Right lobe of liver (tissue), 4 donors: Measurements from ENCODE around the gene C10orf90.

ENCODE experiments used
- POLR2A ChIP-seq: fragments of 450-650 bp; IDR thresholded peaks from one replicate; pipeline ENCODE4 v1.6.1; 2017; ENCODE audit warnings: antibody characterized with exemption, mild to moderate bottlenecking
- TF ChIP-seq, protein P1 (sequence below), 4 donors: fragments of 200-600 bp in 3 of 4; fragments of 450-650 bp in 1 of 4; IDR thresholded peaks; one replicate each; pipeline versions ENCODE4 v1.5.1 to v1.8.0; 2016 to 2022; ENCODE audit warnings: antibody characterized with exemption in 4 of 4, mild to moderate bottlenecking in 2 of 4
- donor health status: DM: no; HTN: no; CAD: no.
- donor health status: DM: no; HTN: no; CAD: no.
- donor health status: DM: no; HTN: yes; CAD: no.

DNA sequence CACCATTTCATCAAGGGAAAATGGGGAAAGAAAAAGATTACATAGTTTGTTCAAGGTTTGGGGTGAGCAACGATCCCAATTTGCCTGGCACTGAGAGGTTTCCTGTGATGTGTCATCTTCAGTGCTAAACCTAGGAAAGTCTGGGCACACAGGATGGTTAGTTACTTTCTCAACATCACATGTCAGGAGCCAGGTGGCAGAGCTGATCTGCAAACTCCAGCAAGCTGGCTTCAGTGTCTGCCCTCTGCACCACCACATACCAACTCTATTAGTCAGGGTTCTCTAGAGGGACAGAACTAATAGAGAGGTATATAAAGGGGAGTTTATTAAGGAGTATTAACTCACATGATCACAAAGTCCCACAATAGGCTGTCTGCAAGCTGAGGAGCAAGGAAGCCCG lies 293.5 kb downstream of the C10orf90 start:
- TF ChIP-seq, protein P1, sequence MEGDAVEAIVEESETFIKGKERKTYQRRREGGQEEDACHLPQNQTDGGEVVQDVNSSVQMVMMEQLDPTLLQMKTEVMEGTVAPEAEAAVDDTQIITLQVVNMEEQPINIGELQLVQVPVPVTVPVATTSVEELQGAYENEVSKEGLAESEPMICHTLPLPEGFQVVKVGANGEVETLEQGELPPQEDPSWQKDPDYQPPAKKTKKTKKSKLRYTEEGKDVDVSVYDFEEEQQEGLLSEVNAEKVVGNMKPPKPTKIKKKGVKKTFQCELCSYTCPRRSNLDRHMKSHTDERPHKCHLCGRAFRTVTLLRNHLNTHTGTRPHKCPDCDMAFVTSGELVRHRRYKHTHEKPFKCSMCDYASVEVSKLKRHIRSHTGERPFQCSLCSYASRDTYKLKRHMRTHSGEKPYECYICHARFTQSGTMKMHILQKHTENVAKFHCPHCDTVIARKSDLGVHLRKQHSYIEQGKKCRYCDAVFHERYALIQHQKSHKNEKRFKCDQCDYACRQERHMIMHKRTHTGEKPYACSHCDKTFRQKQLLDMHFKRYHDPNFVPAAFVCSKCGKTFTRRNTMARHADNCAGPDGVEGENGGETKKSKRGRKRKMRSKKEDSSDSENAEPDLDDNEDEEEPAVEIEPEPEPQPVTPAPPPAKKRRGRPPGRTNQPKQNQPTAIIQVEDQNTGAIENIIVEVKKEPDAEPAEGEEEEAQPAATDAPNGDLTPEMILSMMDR (IDR thresholded peaks at IDR 0.05) = no peak
- TF ChIP-seq POLR2A = no peak
